Activated CD4-positive, alpha-beta T cell treated with anti-CD3 and anti-CD28 coated beads, Interleukin-2, Interleukin-4, amounts not matched to agents 100 ng/mL and 50 ng/mL, durations not matched to agents 16 hours and 8 hours (primary cell): ENCODE data around the gene CIROP.

Source experiments
- DNase-seq: peaks from one replicate; pipeline ENCODE4 v3.0.0-alpha.2; 2020; ENCODE audit warnings: low spot score

CIROP gene

DNA sequence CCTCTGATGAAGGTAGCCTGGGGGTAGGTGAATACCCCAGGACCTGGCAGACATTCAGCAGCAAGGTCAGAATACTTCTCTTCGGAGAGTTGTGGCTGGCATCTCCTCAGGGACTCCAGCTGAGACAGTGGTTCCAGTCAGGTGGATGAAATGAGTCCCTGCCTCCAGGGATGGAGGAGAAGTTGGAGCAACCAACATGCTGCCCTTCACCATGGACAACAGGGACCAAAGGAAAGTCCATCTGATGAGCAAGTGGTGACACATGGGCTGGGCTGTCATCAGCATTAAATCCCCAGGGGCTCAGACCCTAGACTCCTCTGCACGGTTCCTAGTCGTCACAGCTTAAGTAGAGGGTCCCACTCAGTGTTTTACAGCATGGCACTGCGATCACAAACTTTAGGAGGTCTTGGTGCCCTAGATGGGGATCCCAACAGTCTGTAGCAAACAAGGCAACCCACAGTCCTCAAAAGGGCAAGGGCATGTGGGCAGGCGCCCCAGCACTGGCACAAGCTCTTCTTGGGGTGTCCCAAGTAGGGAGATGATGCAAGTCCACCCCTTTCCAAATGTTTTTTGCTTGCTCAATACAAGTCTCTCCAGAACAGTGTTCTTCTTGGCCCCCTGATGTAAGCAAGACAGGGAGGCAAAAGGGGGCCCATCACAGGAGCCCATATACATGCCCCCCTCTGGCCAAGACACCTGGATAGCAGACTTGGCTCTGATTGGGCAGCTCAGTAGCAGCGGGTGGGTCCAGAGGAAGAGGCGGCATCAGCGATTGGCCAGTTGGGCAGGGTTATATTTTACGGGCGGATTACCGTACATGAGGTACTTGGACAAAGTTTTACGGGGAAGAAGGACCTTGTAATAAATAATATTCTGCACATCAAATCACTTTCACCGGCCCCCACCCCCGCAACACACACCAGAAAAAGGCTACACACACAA, 36.7 kb downstream of the CIROP start:
- DNase-seq, result no peak

DNA sequence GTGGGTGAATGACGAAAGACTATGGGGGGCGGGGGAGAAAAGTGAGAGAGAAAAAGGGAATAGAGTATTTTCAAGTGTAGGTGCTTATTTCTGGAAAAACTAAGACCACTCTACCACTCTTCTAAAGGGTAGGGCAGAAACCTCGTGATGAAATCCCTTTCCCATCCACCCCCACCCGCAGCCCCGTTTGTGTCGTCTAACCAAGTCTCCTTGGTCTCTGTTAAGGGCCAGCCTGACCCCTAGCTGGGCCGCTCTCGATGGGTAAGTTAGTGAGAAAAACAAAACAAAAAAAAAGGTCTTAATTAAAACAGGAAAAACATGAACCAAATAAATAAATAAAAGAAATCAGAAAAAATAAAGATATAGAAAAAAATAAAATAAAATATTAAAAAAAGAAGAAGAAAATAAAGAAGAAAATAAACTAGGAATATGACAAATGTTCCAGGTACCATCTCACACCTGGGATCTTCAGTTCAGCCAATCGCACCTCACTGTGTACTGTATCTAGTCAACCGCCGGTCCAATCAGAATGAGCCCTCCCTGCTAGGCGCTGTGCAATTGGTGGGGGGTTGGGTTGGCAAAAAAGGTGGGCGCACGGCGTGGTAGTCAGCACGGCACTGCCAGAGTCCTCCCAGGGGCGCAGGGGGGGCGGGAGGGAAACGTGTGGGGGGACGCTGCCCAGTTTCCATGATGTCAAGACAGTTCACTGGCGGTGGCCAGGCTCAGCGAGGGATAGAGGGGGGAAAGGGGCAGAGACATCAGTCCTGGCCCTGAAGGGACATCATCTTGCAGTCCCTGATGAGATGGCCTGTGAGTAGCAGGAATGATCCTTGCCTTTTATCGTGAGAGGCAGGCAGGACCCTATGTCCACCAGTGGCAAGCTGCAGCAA, 37.7 kb downstream of the CIROP start:
- no peak for DNase-seq

DNA sequence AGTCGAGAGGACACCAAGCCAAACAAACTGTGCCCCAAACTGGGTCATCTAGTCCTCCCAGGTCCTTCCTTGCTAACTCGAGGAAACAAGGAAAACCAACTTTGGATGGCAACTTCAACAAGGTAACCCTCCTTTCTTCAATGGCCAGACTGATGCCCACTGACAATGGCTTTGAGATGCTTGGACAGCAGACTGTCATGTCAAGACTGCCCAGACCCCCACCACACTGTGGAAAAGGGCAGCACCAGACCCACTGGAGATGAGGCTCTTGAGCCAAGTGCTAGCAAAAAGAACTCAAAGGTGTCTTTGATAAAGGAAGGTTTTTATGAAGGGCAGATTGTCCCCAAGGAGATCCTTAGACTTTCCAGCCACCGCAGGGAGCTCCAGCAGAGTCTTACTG, 38.4 kb downstream of the CIROP start:
- DNase-seq, result no peak

DNA sequence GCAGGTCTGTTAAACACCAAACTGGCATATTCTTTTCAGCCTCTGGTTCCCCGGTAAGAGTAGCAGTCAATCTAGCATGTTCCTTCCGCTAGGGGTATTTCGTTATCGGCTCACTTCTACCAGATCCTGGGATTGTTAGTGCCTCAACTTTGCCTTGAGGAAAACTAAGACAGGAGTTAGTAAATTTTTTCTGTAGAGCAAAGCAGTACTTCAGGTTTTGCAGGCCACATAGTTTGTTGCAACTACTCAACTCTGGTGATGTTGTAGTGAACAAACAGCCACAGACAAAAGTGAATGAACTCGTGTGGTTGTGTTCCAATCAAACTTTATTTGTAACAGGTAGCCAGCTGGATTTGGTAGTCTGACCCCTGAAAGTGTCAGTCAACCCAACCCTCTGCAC, 41.2 kb downstream of the CIROP start:
- no peak for DNase-seq

DNA sequence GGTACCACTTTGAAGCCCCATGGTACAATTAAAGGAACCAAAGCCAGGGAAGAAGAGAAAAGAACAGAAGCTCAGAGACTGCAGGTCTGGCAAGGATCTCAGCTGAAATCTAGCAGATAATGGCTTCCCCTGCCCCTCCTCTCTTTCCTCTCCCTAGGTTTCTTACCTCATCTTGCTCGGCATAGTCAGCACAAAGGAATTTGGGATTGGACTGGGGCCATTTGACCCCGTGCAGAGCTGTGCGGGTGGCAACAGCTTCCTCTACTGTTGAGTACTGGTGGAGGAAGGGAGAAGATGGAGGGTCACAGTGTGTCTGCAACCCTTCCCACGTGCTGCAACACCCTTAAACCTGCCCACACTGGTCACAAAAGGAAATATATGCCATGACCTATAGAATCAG, 42.8 kb downstream of the CIROP start:
- no peak for DNase-seq

DNA sequence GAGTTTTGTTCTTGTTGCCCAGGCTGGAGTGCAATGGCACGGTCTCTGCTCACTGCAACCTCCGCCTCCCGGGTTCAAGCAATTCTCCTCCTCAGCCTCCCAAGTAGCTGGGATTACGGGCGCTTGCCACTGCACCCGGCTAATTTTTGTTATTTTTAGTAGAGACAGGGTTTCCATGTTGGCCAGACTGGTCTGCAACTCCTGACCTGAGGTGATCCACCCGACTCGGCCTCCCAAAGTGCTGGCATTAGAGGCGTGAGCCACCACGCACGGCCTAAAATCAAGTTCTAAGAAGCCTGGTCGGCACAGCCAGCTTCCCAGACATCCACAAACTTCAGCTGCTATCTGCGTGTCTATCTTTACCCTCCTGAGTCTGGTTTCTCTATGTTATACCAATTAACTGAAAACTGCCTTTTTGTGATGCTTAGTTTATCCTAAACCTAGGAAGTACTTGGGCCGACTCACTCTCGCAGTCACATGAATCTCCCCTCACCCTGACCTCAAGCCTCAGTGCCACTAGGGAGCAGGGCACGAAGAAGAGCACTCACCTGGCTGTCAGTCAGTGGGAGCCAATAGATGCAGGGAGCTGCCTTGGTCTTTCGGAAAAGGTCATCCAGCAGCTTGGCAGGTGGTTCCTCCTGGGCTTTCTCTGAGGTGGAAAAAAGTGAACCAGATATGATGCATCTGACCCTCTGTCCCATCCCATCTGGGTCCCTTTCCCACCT, 44.1 kb downstream of the CIROP start:
- DNase-seq, result no peak

DNA sequence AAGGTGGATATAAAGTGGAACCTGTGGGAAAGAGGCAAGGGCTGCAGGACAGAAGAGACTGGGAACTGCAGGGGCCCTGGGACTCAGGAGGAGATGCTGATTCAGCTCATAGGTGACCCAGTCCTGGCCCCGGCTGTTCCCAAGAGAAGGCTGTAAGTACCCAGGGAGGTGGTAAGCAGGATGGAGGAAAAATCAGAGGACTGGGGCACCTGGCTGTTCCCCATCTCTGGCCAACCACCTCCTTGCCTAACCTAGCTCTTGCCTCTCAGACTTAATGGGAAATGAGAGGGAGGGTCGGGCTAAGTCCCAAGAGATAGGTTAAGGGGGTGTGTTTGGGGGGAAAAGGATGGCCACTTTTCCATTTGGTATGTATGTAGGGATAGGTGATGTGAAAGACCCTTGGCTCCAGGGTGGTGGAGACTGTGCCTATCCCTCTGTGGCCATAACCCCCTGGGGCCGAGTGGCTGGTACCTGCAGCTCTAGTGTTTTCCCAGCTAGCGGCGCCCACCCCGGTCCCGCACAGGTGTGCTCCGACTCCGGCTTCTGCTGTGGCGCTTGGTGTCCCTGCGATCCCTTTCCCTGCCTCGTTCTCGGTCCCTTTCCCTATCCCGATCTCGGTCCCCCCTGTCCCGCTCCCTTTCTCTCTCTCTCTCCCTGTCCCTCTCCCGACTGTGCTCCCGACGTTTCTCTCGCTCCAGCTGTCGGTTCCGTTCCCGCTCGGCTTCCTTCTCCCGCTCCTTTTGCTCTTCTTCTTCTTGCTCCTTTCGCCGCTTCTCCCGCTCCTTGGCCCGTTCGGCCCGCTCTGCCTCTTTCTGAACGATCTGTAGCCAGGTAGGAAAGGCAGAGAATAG, 45.9 kb downstream of the CIROP start:
- no peak for DNase-seq

DNA sequence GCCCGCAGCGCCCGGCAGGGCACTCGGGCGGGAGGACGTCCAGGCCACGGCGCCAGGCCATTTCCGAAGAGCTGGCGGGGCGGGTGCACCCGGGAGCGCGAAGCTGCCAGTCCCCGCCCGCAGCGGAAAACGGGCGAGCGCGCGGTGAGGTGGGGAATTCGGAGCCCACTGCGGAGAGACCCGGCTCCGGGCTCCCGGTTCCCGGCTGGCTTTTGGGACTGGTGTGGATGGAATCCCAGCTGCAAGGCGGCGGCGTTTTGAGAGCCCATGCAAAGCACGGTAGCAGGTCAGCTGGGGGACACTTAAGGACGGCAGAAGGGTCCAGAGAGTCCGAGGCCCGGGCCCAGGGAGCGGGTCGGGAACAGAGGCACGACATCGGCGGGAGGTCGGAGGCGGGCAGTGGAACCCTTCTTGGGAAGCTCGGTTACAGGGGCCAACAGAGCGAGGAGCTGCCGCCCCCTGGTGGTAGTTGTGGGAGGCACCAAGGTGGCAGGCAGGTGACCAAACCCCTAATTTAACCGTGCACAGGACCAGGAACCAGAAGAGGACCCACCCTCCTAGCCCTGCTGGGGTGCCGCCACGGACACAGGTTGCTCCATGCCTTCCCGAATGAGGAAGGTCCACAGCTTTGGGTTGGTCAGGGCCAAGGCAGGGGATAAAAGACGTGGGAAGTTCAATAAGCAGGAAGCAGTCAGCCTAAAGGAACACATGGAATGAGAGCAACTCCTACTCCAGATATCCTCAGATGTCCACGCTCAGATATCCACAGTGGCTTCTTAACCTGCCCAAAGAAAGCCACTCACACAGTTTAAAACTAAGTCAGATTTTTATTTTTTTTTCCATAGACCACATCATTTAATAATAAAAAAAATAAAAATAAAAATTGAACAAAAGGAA, 46.8 kb downstream of the CIROP start:
- DNase-seq, result peak; percentile 88

DNA sequence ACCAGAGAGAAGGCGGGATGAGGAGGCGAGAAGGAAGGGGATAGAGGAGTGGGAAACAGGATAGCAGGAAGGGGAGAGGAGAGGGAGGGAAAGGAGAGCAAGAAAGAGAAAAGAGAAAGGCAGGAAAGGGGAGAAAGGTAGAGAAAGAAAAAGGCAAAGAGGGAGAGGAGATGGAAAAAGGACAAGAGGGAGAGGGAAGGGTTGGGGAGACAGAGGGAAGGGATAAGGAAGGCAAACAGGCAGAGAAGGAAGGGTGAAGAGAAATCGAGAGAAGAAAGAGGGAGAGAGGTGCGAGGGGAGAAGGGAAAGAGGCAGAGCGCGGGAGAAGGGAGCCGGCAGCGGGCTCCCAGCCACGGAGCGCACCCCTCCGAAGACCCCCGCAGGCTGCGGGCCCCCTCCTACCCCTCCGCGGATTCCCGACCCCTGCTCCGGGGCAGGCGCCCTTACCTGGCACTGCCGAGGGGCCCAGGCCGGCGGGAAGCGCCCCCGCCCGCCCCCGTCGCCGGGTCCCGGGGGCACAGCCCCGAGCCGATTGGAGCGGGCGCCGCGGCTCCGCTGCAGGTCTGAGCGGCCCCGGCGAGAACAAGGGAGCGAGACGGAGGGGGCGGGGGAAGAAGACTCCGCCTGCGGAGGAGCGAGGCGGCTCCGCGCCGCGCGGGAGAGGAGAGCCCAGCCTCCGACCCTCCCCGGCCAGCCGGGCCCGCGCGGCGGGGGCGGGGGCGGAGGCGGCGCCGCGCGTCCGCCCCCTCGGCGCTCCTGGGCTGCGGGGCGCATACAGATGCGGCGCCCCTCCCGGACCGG, 47.6 kb downstream of the CIROP start, which contains the start of gene CDH24:
Gene CDH24, minus strand, starts transcription at position 565 of the 801 bp plus-strand sequence. CDS start 1,787 bp downstream, outside the sequence.
- DNase-seq, result peak; percentile 57

DNA sequence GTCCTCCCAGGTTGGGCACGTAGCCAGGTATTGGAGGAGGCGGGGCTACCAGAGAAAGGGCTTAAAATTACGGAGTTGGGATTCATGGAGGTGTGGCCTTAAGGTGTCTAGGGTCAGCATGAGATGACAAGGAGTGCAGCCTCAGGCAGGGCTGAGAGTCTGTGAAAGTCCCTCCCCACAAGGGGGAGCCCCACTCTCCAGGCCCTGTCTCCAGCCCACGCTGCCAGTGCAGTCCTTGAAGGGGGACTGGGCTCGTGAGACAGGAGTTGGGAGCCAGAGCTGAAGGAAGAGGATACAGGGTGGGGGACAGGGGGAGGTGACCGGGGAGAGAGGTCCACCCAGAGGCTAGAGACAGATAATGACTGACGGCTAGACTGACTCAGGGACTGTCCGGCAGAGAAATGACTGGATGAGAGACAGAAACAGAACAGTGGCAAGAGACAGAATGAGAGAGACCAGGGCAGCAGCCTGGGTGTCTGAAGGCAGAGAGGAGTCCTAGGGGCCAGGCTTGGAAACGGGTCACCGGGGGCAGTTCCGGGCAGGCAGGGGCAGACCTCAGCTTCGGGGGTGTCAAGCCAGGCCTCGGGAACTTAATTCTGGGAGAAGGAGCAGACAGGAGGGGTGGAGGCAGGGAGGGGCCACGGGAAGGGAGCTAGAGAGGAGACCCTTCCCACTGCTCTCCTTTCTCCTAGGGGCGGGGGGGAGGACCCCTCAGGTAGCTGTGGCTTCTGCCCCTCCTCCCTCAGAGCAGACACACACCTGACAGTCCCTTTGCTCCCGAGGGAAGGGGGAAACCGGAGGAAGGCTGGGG, 48.4 kb downstream of the CIROP start:
- DNase-seq, result peak; percentile 69

DNA sequence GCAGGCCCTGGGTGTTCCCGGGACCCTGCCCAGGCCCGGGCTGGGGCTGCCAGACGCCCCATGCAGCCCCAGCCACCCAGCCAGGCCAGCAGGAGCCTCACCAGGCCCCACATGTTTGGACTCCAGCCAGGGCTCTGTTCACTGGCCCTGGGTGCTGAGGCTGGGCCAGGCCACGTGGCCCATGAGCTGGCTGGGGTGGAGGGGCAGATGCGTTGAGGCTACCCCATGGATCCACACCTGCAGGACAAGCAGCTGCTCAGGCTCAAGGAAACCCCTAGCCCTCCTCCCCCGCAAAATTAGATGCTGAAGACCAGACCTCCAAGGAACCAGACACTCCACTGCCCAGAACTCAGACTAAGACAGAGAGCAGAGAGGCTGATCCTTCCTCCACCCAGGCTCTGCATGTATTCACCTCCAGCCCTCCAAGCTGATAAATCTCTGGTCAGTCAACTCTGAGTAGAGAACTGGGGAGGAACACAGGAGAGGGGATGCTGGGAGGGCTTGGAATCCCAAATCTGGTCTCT, 49.1 kb downstream of the CIROP start:
- DNase-seq, result no peak

DNA sequence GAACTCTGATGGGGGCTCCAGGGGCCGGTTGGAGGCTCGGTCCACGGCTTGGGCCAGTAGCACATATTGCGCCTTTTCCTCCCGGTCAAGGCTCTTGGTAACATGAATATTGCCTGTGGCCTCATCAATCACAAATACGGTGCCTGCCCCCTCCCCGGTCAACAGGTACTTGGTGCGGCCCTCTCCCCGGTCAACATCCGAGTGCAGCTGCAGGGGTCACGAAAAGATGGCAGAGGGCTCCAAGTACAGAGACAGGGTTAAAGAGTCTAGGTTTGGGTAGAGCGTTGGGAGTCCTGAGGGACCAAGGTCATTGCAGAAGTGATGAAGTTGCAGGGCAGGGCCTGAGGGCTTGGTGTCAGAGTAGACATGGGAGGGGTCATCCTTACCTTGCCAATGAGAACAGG, 49.6 kb downstream of the CIROP start:
- DNase-seq, result no peak

DNA sequence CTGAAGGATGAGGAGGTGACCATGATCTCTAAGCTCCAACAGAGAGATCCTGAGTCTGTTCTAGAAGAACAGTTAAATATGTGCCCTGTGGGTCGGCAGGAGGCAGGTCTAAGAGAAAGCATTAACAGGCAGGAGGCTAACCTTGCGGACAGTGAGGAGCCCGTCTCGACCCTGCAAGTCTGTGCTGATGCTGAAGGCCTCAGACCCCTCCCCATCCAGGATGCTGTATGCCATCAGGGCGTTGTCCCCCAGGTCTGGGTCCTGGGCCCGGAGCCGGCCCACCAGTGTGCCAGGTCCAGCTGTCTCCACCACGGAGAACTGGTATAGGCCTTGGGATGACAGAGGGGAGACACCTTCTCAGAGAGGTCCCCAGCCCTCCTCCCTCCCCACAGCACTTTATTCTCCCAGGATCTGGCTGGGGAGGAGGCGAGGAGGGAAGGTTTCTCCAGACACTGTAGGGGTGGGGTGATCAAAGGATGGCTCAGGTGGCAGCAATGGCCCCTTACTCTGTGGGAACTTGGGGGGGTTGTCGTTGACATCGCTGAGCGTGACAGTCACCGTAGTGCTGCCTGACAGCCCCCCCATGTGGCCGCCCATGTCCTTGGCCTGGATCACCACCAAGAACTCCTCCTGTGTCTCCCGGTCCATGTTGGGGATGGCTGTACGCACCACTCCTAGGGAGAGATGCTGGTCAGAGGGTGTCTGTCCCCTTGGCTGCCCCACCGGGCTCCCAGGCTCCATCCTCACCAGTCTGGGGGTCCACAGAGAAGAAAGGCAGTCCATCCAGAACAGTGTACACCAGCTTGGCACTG, 50.6 kb downstream of the CIROP start:
- no peak for DNase-seq

DNA sequence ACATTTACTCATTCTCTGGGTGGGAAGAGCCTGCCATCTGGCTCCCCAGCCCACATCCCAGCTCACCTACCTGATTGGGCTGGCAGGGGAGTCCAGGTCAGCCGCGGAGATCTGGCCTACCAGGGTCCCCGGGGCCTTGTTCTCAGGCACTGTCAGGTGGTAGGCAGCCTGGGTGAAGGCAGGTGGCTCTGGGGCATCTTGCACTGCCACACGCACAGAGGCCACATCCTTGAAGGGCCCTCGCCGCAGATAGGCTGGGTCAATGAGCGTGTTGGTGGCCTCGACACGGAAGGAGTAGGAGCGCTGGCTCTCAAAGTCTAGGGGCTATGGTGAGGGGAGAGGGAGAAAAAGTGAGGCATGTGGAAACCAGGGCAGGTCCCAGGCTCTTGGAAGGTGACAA, 51.4 kb downstream of the CIROP start:
- DNase-seq, result no peak

DNA sequence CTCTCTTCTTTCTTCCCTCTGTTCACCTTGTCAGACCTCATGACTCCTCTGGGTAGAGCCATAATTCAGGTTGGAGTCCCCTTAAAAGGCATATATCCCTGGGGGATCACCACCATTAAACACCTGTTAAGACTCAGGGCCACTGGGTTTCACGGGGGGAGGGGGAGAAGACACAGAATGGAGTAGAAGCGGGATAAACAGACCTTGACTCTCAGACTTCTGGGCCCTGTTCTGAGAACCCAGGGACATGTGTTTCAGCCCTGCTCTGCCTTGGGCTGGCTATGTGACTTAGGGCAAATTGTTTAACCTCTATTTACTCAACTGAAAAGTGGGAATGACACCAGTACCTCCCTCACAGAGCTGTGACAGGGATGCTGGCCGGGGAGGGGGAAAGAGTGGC, 52.1 kb downstream of the CIROP start:
- no peak for DNase-seq

DNA sequence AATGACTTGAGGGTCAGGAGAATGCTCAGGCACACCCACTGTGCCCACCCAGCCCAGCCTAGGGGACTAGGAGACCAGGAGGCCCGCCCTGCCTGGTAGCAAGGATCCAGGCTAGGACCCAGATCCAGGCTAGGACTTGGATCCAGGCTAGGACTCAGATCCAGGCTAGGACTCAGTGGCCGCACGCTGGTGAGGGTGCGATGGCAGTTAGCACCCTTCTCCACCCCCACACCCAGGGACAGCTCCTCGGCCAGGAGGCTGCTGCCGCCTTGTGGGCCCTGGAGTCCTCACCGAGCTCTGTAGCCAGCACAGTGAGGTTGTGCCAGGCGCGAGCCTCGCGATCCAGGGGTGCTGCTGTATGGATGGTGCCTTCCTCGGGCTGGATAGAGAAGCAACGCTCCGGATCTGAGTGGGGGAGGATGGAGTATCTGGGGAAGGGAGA, 52.6 kb downstream of the CIROP start:
- no peak for DNase-seq
